Spleen (tissue), 7 donors: ENCODE results near the gene PHACTR2.

ENCODE experiments used
- CTCF ChIP-seq, 11 experiments: fragments of 200-600 bp in 7 of 11; fragments of 450-650 bp in 4 of 11; sonication (generic) in 4 of 11; IDR thresholded peaks in 8 of 11; conservative IDR thresholded peaks in 3 of 11; 1 replicate in 7 of 11; 2 replicates in 4 of 11; pipeline versions ENCODE4 v1.4.0 to v1.8.0; 2016 to 2021; ENCODE audit warnings: antibody characterized with exemption in 11 of 11, inconsistent platforms in 4 of 11, mild to moderate bottlenecking in 1 of 11
- POLR2A ChIP-seq, 3 donors: fragments of 450-650 bp; IDR thresholded peaks; one replicate each; pipeline ENCODE4 v1.5.1; 2017; ENCODE audit warnings: antibody characterized with exemption in 3 of 3, mild to moderate bottlenecking in 1 of 3
- POLR2AphosphoS5 ChIP-seq, 3 donors: sonication (generic); formaldehyde crosslinking; IDR thresholded peaks; one replicate each; pipeline ENCODE4 v1.5.1; 2017; ENCODE audit warnings: antibody characterized with exemption in 3 of 3
- donor health status: DM: no; HTN: no; CAD: no; lungs with moderate emphysema.
- donor health status: DM: no; HTN: no; CAD: no.
- donor health status: DM: no; HTN: no; CAD: no.

GRCh38 chr6:143842461-143842901 is 164.7 kb downstream of the PHACTR2 start:
- TF ChIP-seq POLR2AphosphoS5 (IDR thresholded peaks at IDR 0.05) (no peak), CTCF (IDR thresholded peaks at IDR 0.05 in 8 of 11, conservative IDR thresholded peaks at IDR 0.05 in 3 of 11) (no peak), POLR2A (IDR thresholded peaks at IDR 0.05) (no peak)
